H1 (cell line): ENCODE measurements around the gene KRTAP10-3. TPM values are rescaled to one million over a fixed set of nuclear protein-coding genes. Genes with fewer than 3 reads are reported as not detected.

Experiments
- CTCF ChIA-PET: fragments of 300-600 bp; sonication (Branson Sonifier 250); formaldehyde crosslinking; loops from one replicate; lab custom pipeline; 2021; ENCODE audit not compliant: partially characterized antibody; lab: Charles Lee
- POLR2A ChIA-PET: fragments of 300-600 bp; sonication (Branson Sonifier 250); formaldehyde crosslinking; loops from one replicate; lab custom pipeline; 2021; ENCODE audit warnings: inconsistent platforms; ENCODE audit not compliant: partially characterized antibody; lab: Charles Lee
- DNase-seq, 2 experiments: peaks; one replicate each; pipeline versions ENCODE4 v3.0.0 to v3.0.0-alpha.2; 2010 to 2022; ENCODE audit warnings: low spot score in 2 of 2, low read depth in 1 of 2, mixed read lengths in 1 of 2
- FAIRE-seq: peaks from 2 replicates; lab custom pipeline; 2011; peaks lifted over from hg19 to GRCh38; lab: Jason Lieb, UNC
- H2AFZ ChIP-seq: 2 replicates; pipeline ENCODE4 v1.8.1; 2012; ENCODE audit warnings: low read length, inconsistent platforms
- H2AK5ac ChIP-seq: 2 replicates; pipeline ENCODE4 v1.6.1; 2013; ENCODE audit warnings: low read depth, low read length
- H2BK120ac ChIP-seq: replicated peaks from 2 replicates; pipeline ENCODE3; 2013; ENCODE audit warnings: low read depth, low read length, inconsistent platforms
- H2BK12ac ChIP-seq: 2 replicates; pipeline ENCODE4 v1.6.1; 2013; ENCODE audit warnings: low read depth, low read length
- H2BK15ac ChIP-seq: 2 replicates; pipeline ENCODE4 v1.6.1; 2013; ENCODE audit warnings: low read length
- H2BK20ac ChIP-seq: 2 replicates; pipeline ENCODE4 v1.6.1; 2013; ENCODE audit warnings: low read length
- H2BK5ac ChIP-seq: 2 replicates; pipeline ENCODE4 v1.6.1; 2013; ENCODE audit warnings: low read depth, low read length
- H3K14ac ChIP-seq: 2 replicates; pipeline ENCODE4 v1.6.1; 2013; ENCODE audit warnings: inconsistent platforms; ENCODE audit not compliant: insufficient read length
- H3K18ac ChIP-seq: 2 replicates; pipeline ENCODE4 v1.6.1; 2013; ENCODE audit warnings: low read length; ENCODE audit errors: extremely low read depth
- H3K23ac ChIP-seq: 2 replicates; pipeline ENCODE4 v1.6.1; 2013; ENCODE audit warnings: inconsistent platforms; ENCODE audit not compliant: insufficient read length
- H3K23me2 ChIP-seq: 2 replicates; pipeline ENCODE4 v1.6.1; 2013; ENCODE audit warnings: low read depth, low read length
- H3K27ac ChIP-seq: 2 replicates; pipeline ENCODE4 v1.6.1; 2011; ENCODE audit warnings: low read depth, low read length, inconsistent platforms
- H3K27me3 ChIP-seq, 4 experiments: replicated peaks in 1 of 4; 1 replicate in 1 of 4; 2 replicates in 3 of 4; pipeline versions ENCODE4 v1.6.1 to v1.8.1; 2011 to 2013; ENCODE audit warnings: low read length in 3 of 4, mild to moderate bottlenecking in 3 of 4, inconsistent platforms in 2 of 4, mixed read lengths in 2 of 4, moderate library complexity in 1 of 4; ENCODE audit not compliant: control insufficient read depth in 3 of 4, insufficient read depth in 3 of 4; ENCODE audit errors: extremely low read depth in 1 of 4
- H3K36me3 ChIP-seq, 4 experiments: 2 replicates each; pipeline versions ENCODE4 v1.6.1 to v1.8.1; 2011 to 2013; ENCODE audit warnings: mild to moderate bottlenecking in 4 of 4, low read length in 3 of 4, moderate library complexity in 2 of 4, control low read depth in 1 of 4, inconsistent platforms in 1 of 4; ENCODE audit not compliant: insufficient read depth in 4 of 4, control insufficient read depth in 2 of 4
- H3K4ac ChIP-seq: replicated peaks from 2 replicates; pipeline ENCODE3; 2013; ENCODE audit warnings: low read length, low read depth, mixed read lengths, inconsistent platforms; ENCODE audit not compliant: insufficient read length
- H3K4me1 ChIP-seq, 4 experiments: replicated peaks in 1 of 4; 1 replicate in 1 of 4; 2 replicates in 3 of 4; pipeline versions ENCODE4 v1.6.1 to v1.8.1; 2011 to 2013; ENCODE audit warnings: low read length in 3 of 4, inconsistent platforms in 2 of 4, mixed read lengths in 1 of 4; ENCODE audit not compliant: insufficient read depth in 4 of 4, control insufficient read depth in 3 of 4
- H3K4me2 ChIP-seq, 2 experiments: 2 replicates each; pipeline versions ENCODE4 v1.6.1 to v1.8.1; 2011 to 2013; ENCODE audit warnings: low read depth in 2 of 2, low read length in 2 of 2, control low read depth in 1 of 2, inconsistent platforms in 1 of 2, mild to moderate bottlenecking in 1 of 2; ENCODE audit not compliant: insufficient read depth in 1 of 2
- H3K4me3 ChIP-seq, 4 experiments: fragments of 200-600, 300-600 bp in 1 of 4; sonication (generic), shearing (Covaris generic), sonication (Bioruptor Twin) in 1 of 4; 2 replicates each; pipeline versions ENCODE4 v1.5.1 to v1.8.1; 2011 to 2016; ENCODE audit warnings: low read length in 4 of 4, low read depth in 3 of 4, control low read depth in 2 of 4, inconsistent platforms in 2 of 4, mild to moderate bottlenecking in 2 of 4, mixed read lengths in 1 of 4, moderate library complexity in 1 of 4; ENCODE audit not compliant: insufficient read depth in 2 of 4; ENCODE audit errors: extremely low read depth in 1 of 4
- H3K56ac ChIP-seq: replicated peaks from 2 replicates; pipeline ENCODE3; 2013; ENCODE audit warnings: low read depth, mild to moderate bottlenecking, mixed read lengths, low read length, inconsistent platforms; ENCODE audit not compliant: insufficient read length
- H3K79me1 ChIP-seq: 2 replicates; pipeline ENCODE4 v1.6.1; 2013; ENCODE audit warnings: low read depth, low read length, control low read depth
- H3K79me2 ChIP-seq, 2 experiments: 2 replicates each; pipeline versions ENCODE4 v1.6.1 to v1.8.1; 2012 to 2013; ENCODE audit warnings: low read length in 2 of 2, mild to moderate bottlenecking in 2 of 2, inconsistent platforms in 1 of 2; ENCODE audit not compliant: insufficient read depth in 2 of 2, control insufficient read depth in 1 of 2
- H3K9ac ChIP-seq, 4 experiments: replicated peaks in 1 of 4; 1 replicate in 1 of 4; 2 replicates in 3 of 4; pipeline versions ENCODE4 v1.6.1 to v1.8.1; 2011 to 2013; ENCODE audit warnings: low read depth in 3 of 4, low read length in 3 of 4, control low read depth in 2 of 4, mild to moderate bottlenecking in 2 of 4, moderate library complexity in 2 of 4, inconsistent platforms in 1 of 4; ENCODE audit errors: extremely low read depth in 1 of 4
- H3K9me3 ChIP-seq, 2 experiments: 2 replicates each; pipeline versions ENCODE4 v1.6.1 to v1.8.1; 2012 to 2013; ENCODE audit warnings: mild to moderate bottlenecking in 2 of 2, moderate library complexity in 2 of 2, control low read depth in 1 of 2, inconsistent platforms in 1 of 2, low read depth in 1 of 2, low read length in 1 of 2, mixed read lengths in 1 of 2; ENCODE audit not compliant: insufficient read depth in 2 of 2
- H4K20me1 ChIP-seq, 2 experiments: replicated peaks in 1 of 2; 2 replicates each; pipeline versions ENCODE3 to v1.8.1; 2011 to 2013; ENCODE audit warnings: inconsistent platforms in 2 of 2, low read length in 2 of 2, mild to moderate bottlenecking in 1 of 2; ENCODE audit not compliant: insufficient read depth in 2 of 2, control insufficient read depth in 1 of 2
- H4K5ac ChIP-seq: 2 replicates; pipeline ENCODE4 v1.6.1; 2013; ENCODE audit warnings: low read length, low read depth, mixed read lengths, inconsistent platforms; ENCODE audit not compliant: insufficient read length
- H4K8ac ChIP-seq: 2 replicates; pipeline ENCODE4 v1.8.0; 2013; ENCODE audit warnings: mild to moderate bottlenecking, moderate library complexity, low read length, inconsistent platforms; ENCODE audit not compliant: insufficient read depth; ENCODE audit errors: extremely low read depth
- H4K91ac ChIP-seq: replicated peaks from 2 replicates; pipeline ENCODE3; 2013; ENCODE audit warnings: low read length, mixed read lengths, inconsistent platforms; ENCODE audit not compliant: insufficient read length
- HDAC6 ChIP-seq: IDR thresholded peaks from one replicate; pipeline ENCODE4 v1.7.1; 2012; ENCODE audit warnings: low read depth, mild to moderate bottlenecking, inconsistent platforms, low read length, moderate library complexity
- JUN ChIP-seq: IDR thresholded peaks from 2 replicates; pipeline ENCODE4 v1.6.1; 2011; ENCODE audit warnings: low read depth, mild to moderate bottlenecking, improper control_type of control experiment, low read length
- MAX ChIP-seq: IDR thresholded peaks from 2 replicates; pipeline ENCODE4 v1.6.1; 2012; ENCODE audit warnings: inconsistent platforms
- NANOG ChIP-seq: IDR thresholded peaks from 2 replicates; pipeline ENCODE4 v1.6.1; 2011; ENCODE audit warnings: low read length, low read depth, mild to moderate bottlenecking, inconsistent platforms; ENCODE audit not compliant: insufficient read depth, poor library complexity, severe bottlenecking
- POLR2A ChIP-seq, 2 experiments: IDR thresholded peaks; 1 replicate in 1 of 2; 2 replicates in 1 of 2; pipeline ENCODE4 v1.6.1; 2011; ENCODE audit warnings: low read depth in 2 of 2, low read length in 2 of 2, mild to moderate bottlenecking in 2 of 2; ENCODE audit errors: control extremely low read depth in 1 of 2
- POLR2AphosphoS5 ChIP-seq: IDR thresholded peaks from 2 replicates; pipeline ENCODE4 v1.6.1; 2011; ENCODE audit warnings: low read depth, low read length
- RFX5 ChIP-seq: IDR thresholded peaks from 2 replicates; pipeline ENCODE4 v1.6.1; 2011; ENCODE audit warnings: low read depth, low read length, improper control_type of control experiment, borderline replicate concordance
- SP1 ChIP-seq: IDR thresholded peaks from 2 replicates; pipeline ENCODE4 v1.6.1; 2011; ENCODE audit warnings: low read depth, low read length
- USF2 ChIP-seq: IDR thresholded peaks from 2 replicates; pipeline ENCODE4 v1.6.1; 2011; ENCODE audit warnings: low read length, improper control_type of control experiment
- WGBS, 2 experiments: shearing (Covaris generic) in 1 of 2; methylation state at CpG; one replicate each; pipeline versions ENCODE4 v1.1.6 to v1.1.7; 2013 to 2015; ENCODE audit warnings: low lambda C conversion rate in 2 of 2, mixed read lengths in 2 of 2, inconsistent platforms in 1 of 2, low coverage in 1 of 2, missing lambda C conversion rate in 1 of 2; ENCODE audit not compliant: insufficient replicate concordance in 2 of 2, insufficient coverage in 1 of 2, insufficient read length in 1 of 2; ENCODE audit errors: extremely low coverage in 1 of 2, missing lambda C conversion rate in 1 of 2; 5-methylcytosine and 5-hydroxymethylcytosine counted together
- polyA plus RNA-seq, 7 experiments: library from polyadenylated mRNA; depleted of rRNA in 3 of 7; stranded (reverse) in 5 of 7; unstranded in 2 of 7; fragments of >200 nt in 5 of 7; fragments of 200-250 nt in 2 of 7; gene quantifications; 1 replicate in 5 of 7; 2 replicates in 1 of 7; 4 replicates in 1 of 7; pipeline versions ENCODE4 v1.2.1 to v1.2.3, GENCODE V29; 2011 to 2013; ENCODE audit warnings: missing spikeins in 2 of 7, mixed read lengths in 2 of 7
- total RNA-seq: library from RNA; stranded (reverse); fragmentation: NEBNext Ultra II Directional; extraction: Animal tissue kit (Norgen Biotek cat#: 25700); gene quantifications from 2 replicates; pipeline ENCODE4 v1.2.1, GENCODE V29; 2021
- TF ChIP-seq, protein P1 (sequence below): IDR thresholded peaks from 2 replicates; pipeline ENCODE4 v1.6.1; 2011; ENCODE audit warnings: low read depth, mild to moderate bottlenecking, low read length; ENCODE audit not compliant: insufficient read depth

KRTAP10-3 gene
- total and polyA plus RNA-seq, 2 of the 8 experiments (the other 6 are each of a cell fraction or from before 2014, with no cell fraction given) = not detected

DNA sequence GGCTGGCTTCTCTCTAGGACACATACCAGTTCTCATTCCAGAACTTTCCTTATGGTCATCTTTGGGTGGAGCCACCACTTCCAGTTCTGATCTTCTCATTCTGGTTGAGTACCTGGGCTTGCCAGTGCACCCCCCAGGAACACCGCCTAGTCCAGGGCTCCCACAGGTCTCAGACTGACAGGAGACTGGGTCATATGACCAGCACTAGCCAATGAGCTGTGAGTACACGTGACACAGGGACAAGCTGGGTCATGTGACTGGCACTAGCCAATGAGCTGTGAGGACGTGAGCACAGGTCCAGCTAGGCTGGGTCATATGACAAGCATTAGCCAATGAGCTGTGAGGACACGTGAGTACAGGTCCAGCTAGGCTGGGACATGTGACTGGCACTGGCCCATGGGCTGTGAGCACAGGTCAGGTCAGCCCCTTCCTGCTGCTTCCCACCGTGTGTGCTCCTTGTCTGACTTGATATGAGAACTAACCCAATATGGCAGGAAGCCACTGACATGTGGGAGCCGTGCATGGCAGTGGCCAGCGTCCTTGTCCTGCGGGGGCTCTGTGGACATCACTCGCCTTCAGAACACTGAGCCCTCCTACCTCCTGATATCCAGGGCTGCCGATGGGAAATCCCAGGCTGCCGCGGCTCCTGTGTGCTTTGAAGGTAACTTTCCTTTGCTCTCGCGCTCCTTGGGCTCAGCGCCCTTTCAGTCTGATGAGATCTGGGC is 41.3 kb downstream of the KRTAP10-3 start:
- H2AK5ac ChIP-seq = peak overlapping the region; percentile 6; the same call in 1 of the 2 replicates
- CTCF ChIA-PET = interaction anchor here (1.1 to 1.4 kb wide), 3 partner anchors 9 to 276 kb away, joined by 3 to 5 read pairs (median 3); no protein-coding TSS in a partner anchor
- H3K23ac ChIP-seq = no peak overlapping the region
- H2BK5ac ChIP-seq = peak overlapping the region; percentile 79
- H2AFZ ChIP-seq = no peak overlapping the region
- no peaks in the 10 kb centered on the region; a peak in 2 of 4 replicates for H3K9me3 ChIP-seq
- H3K4me1 ChIP-seq = peaks cover 0 to 3% (median 0%) of the 10 kb centered on the region in 4 experiments; a peak in 1 of 7 replicates
- DNase-seq (no peak), FAIRE-seq (peak; percentile 72)
- H3K9ac ChIP-seq = no peak overlapping the region
- H2BK15ac ChIP-seq = peak overlapping the region; percentile 24; the same call in 1 of the 2 replicates
- no peak overlapping the region for H3K27ac ChIP-seq
- H3K23me2 ChIP-seq = peaks cover 2% of the 10 kb centered on the region; the same call in 1 of the 2 replicates
- H3K4me3 ChIP-seq = no peak overlapping the region
- H3K18ac ChIP-seq = no peak overlapping the region
- H3K14ac ChIP-seq = no peak overlapping the region
- H3K4ac ChIP-seq = no peak overlapping the region
- H3K4me2 ChIP-seq = peak overlapping the region in 1 of 2 experiments; percentile 36; a peak in 1 of 4 replicates
- 92% methylated on average over 15 of the region's 15 CpGs; no CpG with 5 or more reads in 1 of the 2 experiments for WGBS, 2 experiments
- no peaks in the 10 kb centered on the region for H4K20me1 ChIP-seq
- no peak overlapping the region for H2BK12ac ChIP-seq
- no peaks in the 10 kb centered on the region for H3K79me2 ChIP-seq
- no peak overlapping the region for H3K56ac ChIP-seq
- no peaks in the 10 kb centered on the region for H3K79me1 ChIP-seq
- no peaks in the 10 kb centered on the region for H3K27me3 ChIP-seq
- H2BK20ac ChIP-seq = no peak overlapping the region
- H4K91ac ChIP-seq = no peak overlapping the region
- H2BK120ac ChIP-seq = no peak overlapping the region
- no peak overlapping the region for H4K5ac ChIP-seq
- H4K8ac ChIP-seq = no peak overlapping the region
- no peaks in the 10 kb centered on the region for H3K36me3 ChIP-seq
- POLR2A ChIA-PET = interaction anchor here (1.0 to 1.3 kb wide), 3 partner anchors 35 to 179 kb away, joined by 3 to 5 read pairs (median 4); no protein-coding TSS in a partner anchor
- TF ChIP-seq JUN (no peak), NANOG (no peak), POLR2A (IDR thresholded peaks at IDR 0.05; ENCODE audit: control extremely low read depth in 1 of 2, low read depth in 2 of 2, low read length in 2 of 2) (peak in 1 of 2 experiments; percentile 31; a peak in 1 of 3 replicates), POLR2AphosphoS5 (peak; percentile 87), RFX5 (no peak), USF2 (peak; percentile 98), HDAC6 (no peak), SP1 (peak; percentile 67; the same call in 1 of the 2 replicates), MAX (peak; percentile 84)
- TF ChIP-seq, protein P1, sequence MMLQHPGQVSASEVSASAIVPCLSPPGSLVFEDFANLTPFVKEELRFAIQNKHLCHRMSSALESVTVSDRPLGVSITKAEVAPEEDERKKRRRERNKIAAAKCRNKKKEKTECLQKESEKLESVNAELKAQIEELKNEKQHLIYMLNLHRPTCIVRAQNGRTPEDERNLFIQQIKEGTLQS = peak; percentile 88
